Dermis blood vessel endothelial cell (primary cell): ENCODE measurements around the gene FGF6. TPM values are rescaled to one million over a fixed set of nuclear protein-coding genes. Genes with fewer than 3 reads are reported as not detected.

Source experiments
- DNase-seq: peaks from one replicate; pipeline ENCODE4 v3.0.0; 2010
- total RNA-seq: library from RNA; depleted of rRNA; stranded (reverse); fragments of >200 nt; gene quantifications from 2 replicates; pipeline ENCODE4 v1.2.3, GENCODE V29; 2014

FGF6 gene
- total RNA-seq, 1 donor from 2014 or later = not detected

- DNase-seq = no peak
Observed at GRCh38 chr12:4446335-4446734, 720 bp upstream of the FGF6 start.

- no peak for DNase-seq
Observed at GRCh38 chr12:4444031-4444430, 1.6 kb downstream of the FGF6 start.

DNA sequence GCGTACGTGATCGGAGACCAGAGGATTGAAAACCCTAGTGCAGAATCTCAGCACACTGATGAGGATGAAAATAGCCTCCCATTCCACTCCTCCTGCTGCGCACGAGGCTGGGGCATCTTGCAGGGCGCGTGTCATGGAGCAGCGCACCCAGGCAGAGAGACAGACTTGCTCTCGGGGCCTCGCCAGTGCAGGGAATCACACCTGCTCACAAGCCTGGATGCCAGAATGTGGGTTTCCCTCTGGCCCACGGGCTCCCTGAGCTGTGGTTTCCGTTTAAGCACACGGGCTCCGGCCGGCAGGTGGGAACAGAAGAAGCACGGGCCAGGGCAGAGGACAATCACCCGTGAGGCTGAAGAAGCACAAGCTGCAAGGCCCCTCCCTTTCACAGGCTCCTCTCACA is 2.0 kb downstream of the FGF6 start:
- no peak for DNase-seq

- DNase-seq = no peak
Observed at GRCh38 chr12:4441355-4442335, 4.0 kb downstream of the FGF6 start.

DNA sequence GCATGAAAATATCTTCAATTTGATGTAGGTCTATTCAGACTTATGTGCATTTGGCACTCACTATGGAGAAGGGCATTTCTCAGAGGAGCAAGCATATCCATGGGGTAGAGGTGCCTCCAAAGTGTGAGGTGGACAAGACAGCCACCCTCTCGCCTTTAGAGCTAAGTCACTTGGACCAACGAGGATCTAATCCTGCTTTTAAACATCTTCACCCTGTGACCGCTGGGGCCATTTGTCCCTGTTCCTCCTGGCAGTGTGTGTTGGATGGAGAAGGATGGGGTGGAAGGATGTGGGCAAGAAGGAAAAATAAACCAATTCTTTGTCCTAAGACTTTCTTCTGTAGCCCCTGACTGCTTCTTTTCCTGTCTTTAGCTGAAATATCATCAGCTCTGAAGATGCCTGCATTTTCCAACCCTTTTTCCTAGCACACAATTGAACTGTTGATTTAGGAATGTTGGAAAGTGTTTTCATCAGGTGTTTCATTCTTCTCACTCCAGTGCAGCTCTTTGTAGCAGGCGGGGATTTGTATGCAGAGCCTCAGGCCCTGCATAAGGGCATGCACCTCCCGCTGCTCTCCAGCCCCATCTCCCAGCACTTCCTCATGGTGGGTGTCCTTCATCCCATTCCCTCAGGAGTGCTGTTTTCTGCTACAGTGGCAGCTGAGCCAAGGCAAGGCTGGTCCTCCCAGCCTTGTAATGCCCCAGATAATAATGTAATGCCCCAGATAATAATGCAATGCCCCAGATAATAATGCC is 5.3 kb downstream of the FGF6 start:
- DNase-seq = no peak

DNA sequence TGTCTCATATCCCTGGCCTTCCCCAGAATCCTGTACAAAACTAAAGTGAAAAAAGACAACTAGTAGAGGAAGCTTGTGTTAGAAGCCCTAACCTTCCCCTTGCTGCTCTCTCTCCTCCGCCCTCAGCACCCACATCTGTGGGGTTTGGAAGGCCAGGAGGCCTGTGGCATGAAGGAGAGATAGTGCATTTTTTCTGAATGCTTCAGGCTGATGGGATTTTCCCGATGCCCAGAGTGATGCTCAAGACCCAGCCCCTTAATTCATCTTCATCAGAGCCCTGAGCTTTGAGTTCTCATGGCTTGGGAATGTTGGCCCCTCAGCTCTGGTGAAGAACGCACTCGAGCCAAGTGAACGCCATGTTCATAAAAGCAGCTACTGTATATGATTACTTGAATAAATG is 5.9 kb downstream of the FGF6 start:
- DNase-seq = no peak

GRCh38 chr12:4438834-4439596 is 6.6 kb downstream of the FGF6 start:
- DNase-seq = no peak

GRCh38 chr12:4435537-4435936 is 10.1 kb downstream of the FGF6 start:
- DNase-seq = no peak

DNA sequence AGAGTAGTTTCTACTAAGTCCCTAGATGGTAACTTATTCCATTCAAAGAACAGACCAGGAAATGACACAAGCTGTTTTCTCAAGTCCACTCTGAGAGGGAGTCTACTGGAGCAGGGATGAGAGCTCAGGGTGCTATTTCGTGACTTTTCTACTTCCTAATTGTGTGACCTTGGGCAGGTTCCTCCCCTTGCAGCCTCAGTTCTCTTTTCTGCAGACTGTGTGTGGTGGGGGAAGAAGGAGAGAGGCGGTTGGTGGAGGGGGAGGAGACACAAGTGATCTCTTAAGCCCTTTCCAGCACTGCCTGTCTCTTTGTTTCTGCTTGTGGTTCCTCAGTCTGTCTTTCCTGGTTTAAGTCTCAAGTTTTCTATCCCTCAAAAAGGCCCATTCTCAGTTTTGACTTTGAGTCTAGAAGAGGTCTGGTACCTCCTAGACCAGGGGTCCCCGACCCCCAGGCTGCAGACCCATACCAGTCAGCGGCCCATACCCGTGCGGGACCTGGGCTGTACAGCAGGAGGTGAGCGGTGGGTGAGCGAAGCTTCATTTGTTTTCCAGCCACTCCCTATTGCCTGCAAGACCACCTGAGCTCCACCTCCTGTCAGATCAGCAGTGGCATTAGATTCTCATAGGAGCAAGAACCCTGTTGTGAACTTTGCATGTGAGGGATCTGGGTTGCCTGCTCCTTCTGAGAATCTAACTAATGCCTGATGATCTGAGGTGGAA is 10.7 kb downstream of the FGF6 start:
- no peak for DNase-seq

GRCh38 chr12:4434301-4434700 is 11.3 kb downstream of the FGF6 start:
- no peak for DNase-seq

DNA sequence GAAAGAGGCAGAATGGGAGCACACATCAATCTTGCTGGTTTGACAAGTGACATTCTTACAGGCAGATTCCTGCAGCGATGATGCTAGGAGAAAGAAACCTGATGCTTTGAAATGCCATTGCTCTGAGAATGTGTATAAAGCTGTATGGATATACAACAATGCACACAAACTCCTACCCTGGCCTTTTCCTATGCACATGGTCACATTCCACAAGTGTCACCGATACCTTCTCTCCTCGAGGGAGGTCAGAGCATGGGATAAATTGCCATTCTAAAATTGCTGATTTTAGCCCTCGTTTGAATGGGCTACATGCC is 11.9 kb downstream of the FGF6 start:
- no peak for DNase-seq

- DNase-seq = no peak
Observed at GRCh38 chr12:4432878-4433744, 12.5 kb downstream of the FGF6 start.

DNA sequence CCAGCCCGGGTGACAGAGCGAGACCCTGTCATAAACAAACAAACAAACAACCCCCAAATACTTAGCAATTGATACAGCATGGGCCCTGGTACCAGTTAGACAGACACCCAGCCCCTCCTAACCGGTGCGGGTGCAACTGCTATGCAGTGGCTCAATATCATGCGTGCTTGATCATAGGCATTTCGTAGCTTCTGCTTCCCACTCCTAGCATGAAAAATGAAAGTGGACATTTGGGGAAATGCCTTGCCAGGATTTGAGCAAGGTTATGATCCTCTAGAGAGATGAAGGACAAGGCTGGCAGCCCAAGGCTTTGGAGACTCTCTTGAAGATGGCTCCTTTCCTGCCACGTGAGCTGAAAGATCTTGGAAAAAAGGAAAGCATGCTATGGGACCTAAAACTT is 13.7 kb downstream of the FGF6 start:
- no peak for DNase-seq

GRCh38 chr12:4431436-4431835 is 14.2 kb downstream of the FGF6 start:
- no peak for DNase-seq

DNA sequence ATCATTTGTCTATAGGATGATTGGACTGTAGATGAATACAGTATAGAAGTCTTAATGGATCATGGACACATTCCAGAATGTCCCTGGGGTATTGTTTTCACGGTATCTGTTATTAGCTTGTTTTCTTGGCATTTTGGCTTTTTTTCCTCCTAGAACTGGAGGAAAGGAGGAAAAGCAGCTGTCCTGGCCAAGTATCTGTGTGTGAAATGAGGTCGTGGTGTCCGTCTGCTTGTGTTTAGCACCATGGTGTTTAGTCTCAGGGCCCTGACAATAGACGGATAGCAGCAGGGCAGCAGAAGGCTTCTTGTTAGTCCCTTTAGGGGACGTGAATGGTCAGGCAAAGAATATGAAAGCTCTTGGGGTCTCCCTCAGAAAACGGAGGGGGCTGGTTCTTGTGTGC is 21.2 kb downstream of the FGF6 start:
- DNase-seq = no peak

DNA sequence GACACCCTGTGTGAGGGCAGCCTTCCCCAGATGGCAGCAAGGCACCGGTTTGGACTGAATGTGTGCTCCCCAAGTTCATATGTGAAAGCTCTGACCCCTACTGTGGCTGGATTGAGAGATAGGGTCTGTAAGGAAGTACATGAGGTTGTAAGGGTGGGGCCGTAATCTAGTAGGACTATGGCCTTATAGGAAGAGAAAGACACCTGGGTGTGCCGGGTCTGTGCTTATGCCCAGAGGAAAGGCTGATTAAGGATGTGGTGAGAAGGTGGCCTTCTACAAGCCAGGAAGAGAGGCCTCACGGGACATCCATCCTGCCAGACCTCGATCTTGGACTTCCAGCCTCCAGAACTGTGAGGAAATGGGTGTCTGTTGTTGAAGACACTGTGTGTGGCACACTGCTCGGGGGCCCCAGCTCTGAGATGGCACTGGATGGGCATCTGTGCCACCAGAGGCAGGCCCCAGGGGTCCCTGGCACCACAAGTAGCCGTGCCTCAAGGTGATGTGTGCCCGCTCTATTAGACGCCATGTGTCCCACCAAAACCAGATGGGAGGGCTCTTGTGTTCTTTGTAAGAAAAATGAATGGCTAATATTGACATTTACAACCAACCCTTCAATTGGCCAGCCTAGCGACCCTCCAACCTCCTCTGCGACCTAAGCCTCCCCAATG is 22.0 kb downstream of the FGF6 start:
- no peak for DNase-seq

DNA sequence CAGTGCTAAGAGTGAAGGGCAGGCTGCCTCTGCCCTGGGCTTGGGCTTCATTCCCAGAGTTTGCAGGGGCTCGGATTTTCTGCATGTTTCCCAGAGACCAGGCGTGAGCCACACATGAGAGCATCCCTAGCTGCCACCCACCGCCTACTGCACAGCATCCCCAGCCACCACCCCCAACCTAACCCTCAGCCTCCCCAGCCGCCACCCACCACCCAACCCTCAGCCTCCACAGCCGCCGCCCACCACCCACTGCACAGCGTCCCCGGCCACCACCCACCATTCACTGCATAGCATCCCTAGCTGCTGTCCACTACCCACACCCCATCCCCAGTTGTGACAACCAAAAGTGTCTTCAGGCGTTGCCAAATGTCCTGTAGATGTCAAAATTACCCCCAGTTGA is 22.6 kb downstream of the FGF6 start:
- no peak for DNase-seq

DNA sequence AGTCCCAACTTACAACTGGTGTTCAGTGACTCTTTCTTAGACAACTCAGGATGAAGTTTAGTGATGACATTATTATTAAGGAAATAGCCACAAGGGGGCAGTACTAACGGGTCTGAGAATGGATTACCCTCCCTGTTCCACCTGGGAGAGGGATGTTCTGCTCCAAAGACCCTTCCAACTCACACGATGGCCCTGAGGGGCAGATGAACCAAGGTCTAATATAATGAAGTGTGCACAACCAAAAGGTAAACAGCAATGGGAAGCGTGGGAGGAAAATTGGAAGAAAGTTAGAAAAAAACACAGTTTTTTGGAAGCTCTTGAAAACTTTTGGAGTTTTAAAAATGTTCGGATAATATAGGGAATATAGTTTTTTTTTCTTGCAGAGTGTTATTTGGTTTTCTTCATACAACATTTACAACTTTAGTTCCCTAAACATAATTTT is 24.0 kb downstream of the FGF6 start:
- DNase-seq = peak; percentile 65

- DNase-seq = no peak
Observed at GRCh38 chr12:4420138-4420670, 25.4 kb downstream of the FGF6 start.

- DNase-seq = no peak
Observed at GRCh38 chr12:4418913-4419312, 26.7 kb downstream of the FGF6 start.

GRCh38 chr12:4417936-4418335 is 27.7 kb downstream of the FGF6 start:
- no peak for DNase-seq
